ENCODE results near the gene PDE1A. TPM values are rescaled to one million over a fixed set of nuclear protein-coding genes. Genes with fewer than 3 reads are reported as not detected.

PDE1A gene
- total and polyA plus RNA-seq, 2 of the 13 experiments (the other 11 are each of a cell fraction or from before 2014, with no cell fraction given), result not detected

DNA sequence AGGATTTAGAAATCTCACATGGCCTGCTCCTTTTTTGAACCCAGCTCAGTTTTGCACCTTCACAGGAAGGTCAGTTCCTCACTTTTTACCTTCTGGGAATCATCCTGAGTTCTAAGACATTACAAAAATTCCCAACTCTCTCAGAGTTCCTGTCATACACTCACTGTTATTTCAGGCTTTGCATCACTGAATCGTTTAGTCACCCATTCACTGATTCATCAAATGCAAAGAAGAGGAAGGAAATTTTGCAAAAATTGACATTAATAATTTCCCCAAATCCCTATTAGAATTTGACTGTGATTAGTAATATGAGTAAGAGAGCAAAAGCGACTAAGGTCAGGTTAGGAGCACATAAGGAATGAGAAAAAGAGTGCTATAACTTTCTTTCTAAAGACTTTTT lies 197.5 kb downstream of the PDE1A start (continued):
- TF ChIP-seq ARNT2 (CRISPR knock-in tag; IDR thresholded peaks at IDR 0.05; ENCODE audit: low read depth), result no peak
- TF ChIP-seq, protein P1, sequence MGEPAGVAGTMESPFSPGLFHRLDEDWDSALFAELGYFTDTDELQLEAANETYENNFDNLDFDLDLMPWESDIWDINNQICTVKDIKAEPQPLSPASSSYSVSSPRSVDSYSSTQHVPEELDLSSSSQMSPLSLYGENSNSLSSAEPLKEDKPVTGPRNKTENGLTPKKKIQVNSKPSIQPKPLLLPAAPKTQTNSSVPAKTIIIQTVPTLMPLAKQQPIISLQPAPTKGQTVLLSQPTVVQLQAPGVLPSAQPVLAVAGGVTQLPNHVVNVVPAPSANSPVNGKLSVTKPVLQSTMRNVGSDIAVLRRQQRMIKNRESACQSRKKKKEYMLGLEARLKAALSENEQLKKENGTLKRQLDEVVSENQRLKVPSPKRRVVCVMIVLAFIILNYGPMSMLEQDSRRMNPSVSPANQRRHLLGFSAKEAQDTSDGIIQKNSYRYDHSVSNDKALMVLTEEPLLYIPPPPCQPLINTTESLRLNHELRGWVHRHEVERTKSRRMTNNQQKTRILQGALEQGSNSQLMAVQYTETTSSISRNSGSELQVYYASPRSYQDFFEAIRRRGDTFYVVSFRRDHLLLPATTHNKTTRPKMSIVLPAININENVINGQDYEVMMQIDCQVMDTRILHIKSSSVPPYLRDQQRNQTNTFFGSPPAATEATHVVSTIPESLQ (CRISPR knock-in tag; conservative IDR thresholded peaks at IDR 0.05), result no peak

DNA sequence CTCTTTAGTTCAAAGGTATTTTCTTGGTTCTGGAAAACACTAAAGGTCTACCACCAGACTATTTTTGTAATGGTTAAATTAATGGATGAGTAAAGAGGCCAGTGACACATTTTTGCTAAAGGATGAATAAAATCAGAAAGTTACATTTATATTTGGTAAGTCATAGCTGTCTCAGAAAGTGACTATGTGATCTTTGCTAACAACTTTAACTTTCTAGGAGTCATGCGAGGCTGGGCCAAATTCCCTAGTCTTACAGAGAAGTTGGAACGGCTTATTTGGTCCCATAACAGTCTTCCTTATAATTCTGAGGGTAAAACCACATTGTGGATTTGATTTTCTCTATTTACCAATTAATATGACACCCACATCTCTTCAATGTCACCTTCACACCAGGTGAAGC lies 198.1 kb downstream of the PDE1A start:
- no peak overlapping the region for H3K4me2 ChIP-seq (ENCODE audit: low read depth, low read length)
- no peak overlapping the region for H3K27ac ChIP-seq (ENCODE audit: extremely low read length, insufficient read depth, low read length)
- ChIA-PET POLR2A (no interaction called here), CTCF (ENCODE audit: low intra/inter-chr PET ratio, low total read pairs) (no interaction called here)
- no peaks in the 10 kb centered on the region for H3K9me3 ChIP-seq (ENCODE audit: low read length)
- no TSS peak for BruUV-seq (replicated peaks)
- H3K79me2 ChIP-seq (ENCODE audit: insufficient read depth, low read length), result no peaks in the 10 kb centered on the region
- DNase-seq (ENCODE audit: low spot score) (no peak), FAIRE-seq (no peak), ATAC-seq (no peak)
- no peak overlapping the region for H3K9ac ChIP-seq (ENCODE audit: insufficient read depth, low read depth, low read length)
- no peak overlapping the region for H3K4me3 ChIP-seq (replicated peaks in 1 of 3; ENCODE audit: insufficient read depth in 1 of 3, low read depth in 2 of 3, low read length in 3 of 3)
- intact Hi-C loops (cut with micrococcal nuclease; ENCODE audit: unreplicated experiment), result no loop called here
- in situ Hi-C loops (cut with HindIII; ENCODE audit: extremely low pct_ligation_motif_present, low pct_unique_long_range_greater_than_20kb), result no loop called here
- H3K4me1 ChIP-seq (ENCODE audit: insufficient read depth, low read length), result 0 out of 2 replicates have a peak, but pooled peaks cover 5% of the 10 kb centered on the region
- no peaks in the 10 kb centered on the region for H4K20me1 ChIP-seq (ENCODE audit: insufficient read depth, low read length)
- no peaks in the 10 kb centered on the region for H3K36me3 ChIP-seq (replicated peaks in 1 of 2; ENCODE audit: control insufficient read depth in 1 of 2, insufficient read depth in 2 of 2, low read length in 2 of 2)
- WGBS (ENCODE audit: low lambda C conversion rate), result 9% methylated on average over 2 of the region's 2 CpGs
- H2AFZ ChIP-seq (ENCODE audit: low read length), result no peak overlapping the region
- H3K27me3 ChIP-seq (ENCODE audit: control insufficient read depth in 1 of 2, insufficient read depth in 2 of 2, low read length in 2 of 2), result no peaks in the 10 kb centered on the region
- TF ChIP-seq GABPB1 (CRISPR knock-in tag; IDR thresholded peaks at IDR 0.05) (no peak), NR2F2 (IDR thresholded peaks at IDR 0.05; ENCODE audit: borderline replicate concordance, low read depth) (no peak), SIN3B (IDR thresholded peaks at IDR 0.05; ENCODE audit: low read length) (no peak)
- TF ChIP-seq, protein P2, sequence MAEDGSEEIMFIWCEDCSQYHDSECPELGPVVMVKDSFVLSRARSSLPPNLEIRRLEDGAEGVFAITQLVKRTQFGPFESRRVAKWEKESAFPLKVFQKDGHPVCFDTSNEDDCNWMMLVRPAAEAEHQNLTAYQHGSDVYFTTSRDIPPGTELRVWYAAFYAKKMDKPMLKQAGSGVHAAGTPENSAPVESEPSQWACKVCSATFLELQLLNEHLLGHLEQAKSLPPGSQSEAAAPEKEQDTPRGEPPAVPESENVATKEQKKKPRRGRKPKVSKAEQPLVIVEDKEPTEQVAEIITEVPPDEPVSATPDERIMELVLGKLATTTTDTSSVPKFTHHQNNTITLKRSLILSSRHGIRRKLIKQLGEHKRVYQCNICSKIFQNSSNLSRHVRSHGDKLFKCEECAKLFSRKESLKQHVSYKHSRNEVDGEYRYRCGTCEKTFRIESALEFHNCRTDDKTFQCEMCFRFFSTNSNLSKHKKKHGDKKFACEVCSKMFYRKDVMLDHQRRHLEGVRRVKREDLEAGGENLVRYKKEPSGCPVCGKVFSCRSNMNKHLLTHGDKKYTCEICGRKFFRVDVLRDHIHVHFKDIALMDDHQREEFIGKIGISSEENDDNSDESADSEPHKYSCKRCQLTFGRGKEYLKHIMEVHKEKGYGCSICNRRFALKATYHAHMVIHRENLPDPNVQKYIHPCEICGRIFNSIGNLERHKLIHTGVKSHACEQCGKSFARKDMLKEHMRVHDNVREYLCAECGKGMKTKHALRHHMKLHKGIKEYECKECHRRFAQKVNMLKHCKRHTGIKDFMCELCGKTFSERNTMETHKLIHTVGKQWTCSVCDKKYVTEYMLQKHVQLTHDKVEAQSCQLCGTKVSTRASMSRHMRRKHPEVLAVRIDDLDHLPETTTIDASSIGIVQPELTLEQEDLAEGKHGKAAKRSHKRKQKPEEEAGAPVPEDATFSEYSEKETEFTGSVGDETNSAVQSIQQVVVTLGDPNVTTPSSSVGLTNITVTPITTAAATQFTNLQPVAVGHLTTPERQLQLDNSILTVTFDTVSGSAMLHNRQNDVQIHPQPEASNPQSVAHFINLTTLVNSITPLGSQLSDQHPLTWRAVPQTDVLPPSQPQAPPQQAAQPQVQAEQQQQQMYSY (CRISPR knock-in tag; IDR thresholded peaks at IDR 0.05), result no peak
- TF ChIP-seq, protein P3, sequence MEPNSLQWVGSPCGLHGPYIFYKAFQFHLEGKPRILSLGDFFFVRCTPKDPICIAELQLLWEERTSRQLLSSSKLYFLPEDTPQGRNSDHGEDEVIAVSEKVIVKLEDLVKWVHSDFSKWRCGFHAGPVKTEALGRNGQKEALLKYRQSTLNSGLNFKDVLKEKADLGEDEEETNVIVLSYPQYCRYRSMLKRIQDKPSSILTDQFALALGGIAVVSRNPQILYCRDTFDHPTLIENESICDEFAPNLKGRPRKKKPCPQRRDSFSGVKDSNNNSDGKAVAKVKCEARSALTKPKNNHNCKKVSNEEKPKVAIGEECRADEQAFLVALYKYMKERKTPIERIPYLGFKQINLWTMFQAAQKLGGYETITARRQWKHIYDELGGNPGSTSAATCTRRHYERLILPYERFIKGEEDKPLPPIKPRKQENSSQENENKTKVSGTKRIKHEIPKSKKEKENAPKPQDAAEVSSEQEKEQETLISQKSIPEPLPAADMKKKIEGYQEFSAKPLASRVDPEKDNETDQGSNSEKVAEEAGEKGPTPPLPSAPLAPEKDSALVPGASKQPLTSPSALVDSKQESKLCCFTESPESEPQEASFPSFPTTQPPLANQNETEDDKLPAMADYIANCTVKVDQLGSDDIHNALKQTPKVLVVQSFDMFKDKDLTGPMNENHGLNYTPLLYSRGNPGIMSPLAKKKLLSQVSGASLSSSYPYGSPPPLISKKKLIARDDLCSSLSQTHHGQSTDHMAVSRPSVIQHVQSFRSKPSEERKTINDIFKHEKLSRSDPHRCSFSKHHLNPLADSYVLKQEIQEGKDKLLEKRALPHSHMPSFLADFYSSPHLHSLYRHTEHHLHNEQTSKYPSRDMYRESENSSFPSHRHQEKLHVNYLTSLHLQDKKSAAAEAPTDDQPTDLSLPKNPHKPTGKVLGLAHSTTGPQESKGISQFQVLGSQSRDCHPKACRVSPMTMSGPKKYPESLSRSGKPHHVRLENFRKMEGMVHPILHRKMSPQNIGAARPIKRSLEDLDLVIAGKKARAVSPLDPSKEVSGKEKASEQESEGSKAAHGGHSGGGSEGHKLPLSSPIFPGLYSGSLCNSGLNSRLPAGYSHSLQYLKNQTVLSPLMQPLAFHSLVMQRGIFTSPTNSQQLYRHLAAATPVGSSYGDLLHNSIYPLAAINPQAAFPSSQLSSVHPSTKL (CRISPR knock-in tag; IDR thresholded peaks at IDR 0.05), result no peak
- TF ChIP-seq, protein P4, sequence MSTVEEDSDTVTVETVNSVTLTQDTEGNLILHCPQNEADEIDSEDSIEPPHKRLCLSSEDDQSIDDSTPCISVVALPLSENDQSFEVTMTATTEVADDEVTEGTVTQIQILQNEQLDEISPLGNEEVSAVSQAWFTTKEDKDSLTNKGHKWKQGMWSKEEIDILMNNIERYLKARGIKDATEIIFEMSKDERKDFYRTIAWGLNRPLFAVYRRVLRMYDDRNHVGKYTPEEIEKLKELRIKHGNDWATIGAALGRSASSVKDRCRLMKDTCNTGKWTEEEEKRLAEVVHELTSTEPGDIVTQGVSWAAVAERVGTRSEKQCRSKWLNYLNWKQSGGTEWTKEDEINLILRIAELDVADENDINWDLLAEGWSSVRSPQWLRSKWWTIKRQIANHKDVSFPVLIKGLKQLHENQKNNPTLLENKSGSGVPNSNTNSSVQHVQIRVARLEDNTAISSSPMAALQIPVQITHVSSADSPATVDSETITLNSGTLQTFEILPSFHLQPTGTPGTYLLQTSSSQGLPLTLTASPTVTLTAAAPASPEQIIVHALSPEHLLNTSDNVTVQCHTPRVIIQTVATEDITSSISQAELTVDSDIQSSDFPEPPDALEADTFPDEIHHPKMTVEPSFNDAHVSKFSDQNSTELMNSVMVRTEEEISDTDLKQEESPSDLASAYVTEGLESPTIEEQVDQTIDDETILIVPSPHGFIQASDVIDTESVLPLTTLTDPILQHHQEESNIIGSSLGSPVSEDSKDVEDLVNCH (CRISPR knock-in tag; IDR thresholded peaks at IDR 0.05), result no peak
- TF ChIP-seq, protein P5, sequence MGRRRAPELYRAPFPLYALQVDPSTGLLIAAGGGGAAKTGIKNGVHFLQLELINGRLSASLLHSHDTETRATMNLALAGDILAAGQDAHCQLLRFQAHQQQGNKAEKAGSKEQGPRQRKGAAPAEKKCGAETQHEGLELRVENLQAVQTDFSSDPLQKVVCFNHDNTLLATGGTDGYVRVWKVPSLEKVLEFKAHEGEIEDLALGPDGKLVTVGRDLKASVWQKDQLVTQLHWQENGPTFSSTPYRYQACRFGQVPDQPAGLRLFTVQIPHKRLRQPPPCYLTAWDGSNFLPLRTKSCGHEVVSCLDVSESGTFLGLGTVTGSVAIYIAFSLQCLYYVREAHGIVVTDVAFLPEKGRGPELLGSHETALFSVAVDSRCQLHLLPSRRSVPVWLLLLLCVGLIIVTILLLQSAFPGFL (CRISPR knock-in tag; IDR thresholded peaks at IDR 0.05), result no peak

Data from HepG2 (cell line).